ENCODE data around the gene USP48.
A peak's percentile ranks its signal among the peaks of the same experiment; 100 is the strongest.

The USP48 gene

GRCh38 chr1:21741206-21741605, 41.7 kb downstream of the USP48 start:
- Histone ChIP-seq H2BK15ac (ENCODE audit: low read depth, poor library complexity, severe bottlenecking) (no peak overlapping the region), H4K91ac (ENCODE audit: low read length) (no peak overlapping the region), H3K18ac (ENCODE audit: low read depth in 1 of 2, low read length in 2 of 2) (no peak overlapping the region), H3K27ac (ENCODE audit: low read length, poor library complexity, severe bottlenecking) (no peak overlapping the region), H3K4me3 (ENCODE audit: insufficient read depth in 1 of 2, low read depth in 1 of 2, low read length in 2 of 2) (no peak overlapping the region), H3K79me1 (replicated peaks; ENCODE audit: low read length, poor library complexity, severe bottlenecking) (peaks cover 29% of the 10 kb centered on the region), H2BK5ac (ENCODE audit: low read depth, low read length, poor library complexity, severe bottlenecking) (no peak overlapping the region), H3K4me1 (ENCODE audit: control insufficient read depth, insufficient read depth, low read depth, low read length) (peaks cover 3% of the 10 kb centered on the region), H3K9me3 (ENCODE audit: control insufficient read depth, low read length) (no peaks in the 10 kb centered on the region), H3K36me3 (ENCODE audit: control insufficient read depth in 1 of 2, insufficient read depth in 2 of 2, low read depth in 1 of 2, low read length in 2 of 2) (peaks cover 15 to 80% of the 10 kb centered on the region in 2 experiments), H3K4ac (ENCODE audit: low read depth in 1 of 2, low read length in 2 of 2) (no peak overlapping the region), H3K27me3 (ENCODE audit: control insufficient read depth in 1 of 2, insufficient read depth in 1 of 2, low read length in 2 of 2) (no peaks in the 10 kb centered on the region), H3K4me2 (ENCODE audit: low read length, poor library complexity, severe bottlenecking) (no peak overlapping the region), H3K23ac (ENCODE audit: low read length in 2 of 2) (no peak overlapping the region), H2BK120ac (ENCODE audit: low read depth, low read length) (no peak overlapping the region), H2AK5ac (ENCODE audit: low read length, severe bottlenecking) (no peak overlapping the region), H2BK12ac (ENCODE audit: low read length in 2 of 2) (no peak overlapping the region), H4K8ac (ENCODE audit: low read length) (no peak overlapping the region), H3K14ac (ENCODE audit: low read length in 2 of 2) (no peak overlapping the region), H3K9ac (ENCODE audit: low read length) (no peak overlapping the region), H2AFZ (ENCODE audit: low read depth, low read length) (no peak overlapping the region)
- 97% methylated on average over 2 of the region's 2 CpGs for WGBS
- DNase-seq = peak; percentile 14

DNA sequence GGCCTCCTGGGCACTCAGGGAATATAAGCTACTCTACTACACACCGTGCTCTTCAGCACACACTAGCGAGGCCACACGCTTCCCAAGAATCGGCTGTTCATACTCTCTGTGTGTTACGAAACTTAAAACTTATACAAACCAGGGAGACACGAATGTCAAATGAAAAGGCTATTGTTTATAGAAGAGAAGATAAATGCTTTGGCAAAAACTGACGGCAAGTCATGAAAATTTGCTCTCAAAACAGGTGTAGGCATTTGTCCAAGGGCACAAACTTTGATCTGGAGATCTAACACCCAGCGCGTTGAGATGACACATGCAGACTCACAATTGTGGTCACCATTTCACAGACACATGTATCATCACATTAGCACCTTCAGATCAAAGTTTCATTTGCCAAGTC, 46.1 kb downstream of the USP48 start:
- no peak overlapping the region for H2BK5ac ChIP-seq (ENCODE audit: low read depth, low read length, poor library complexity, severe bottlenecking)
- H2BK12ac ChIP-seq (ENCODE audit: low read length in 2 of 2) = no peak overlapping the region
- H3K36me3 ChIP-seq (ENCODE audit: control insufficient read depth in 1 of 2, insufficient read depth in 2 of 2, low read depth in 1 of 2, low read length in 2 of 2) = peaks cover 32 to 86% of the 10 kb centered on the region in 2 experiments
- peaks cover 2% of the 10 kb centered on the region for H3K4me1 ChIP-seq (ENCODE audit: control insufficient read depth, insufficient read depth, low read depth, low read length)
- no peak overlapping the region for H3K27ac ChIP-seq (ENCODE audit: low read length, poor library complexity, severe bottlenecking)
- no peak overlapping the region for H2AFZ ChIP-seq (ENCODE audit: low read depth, low read length)
- H2AK5ac ChIP-seq (ENCODE audit: low read length, severe bottlenecking) = no peak overlapping the region
- H3K4me3 ChIP-seq (ENCODE audit: insufficient read depth in 1 of 2, low read depth in 1 of 2, low read length in 2 of 2) = no peak overlapping the region
- H4K8ac ChIP-seq (ENCODE audit: low read length) = no peak overlapping the region
- DNase-seq = no peak
- H4K91ac ChIP-seq (ENCODE audit: low read length) = no peak overlapping the region
- H3K18ac ChIP-seq (ENCODE audit: low read depth in 1 of 2, low read length in 2 of 2) = no peak overlapping the region
- WGBS = 95% methylated on average over 9 of the region's 9 CpGs
- H3K4me2 ChIP-seq (ENCODE audit: low read length, poor library complexity, severe bottlenecking) = no peak overlapping the region
- peaks cover 29% of the 10 kb centered on the region for H3K79me1 ChIP-seq (replicated peaks; ENCODE audit: low read length, poor library complexity, severe bottlenecking)
- H3K9ac ChIP-seq (ENCODE audit: low read length) = no peak overlapping the region
- no peak overlapping the region for H3K23ac ChIP-seq (ENCODE audit: low read length in 2 of 2)
- no peak overlapping the region for H2BK120ac ChIP-seq (ENCODE audit: low read depth, low read length)
- no peak overlapping the region for H3K14ac ChIP-seq (ENCODE audit: low read length in 2 of 2)
- H2BK15ac ChIP-seq (ENCODE audit: low read depth, poor library complexity, severe bottlenecking) = no peak overlapping the region
- no peaks in the 10 kb centered on the region for H3K9me3 ChIP-seq (ENCODE audit: control insufficient read depth, low read length)
- H3K27me3 ChIP-seq (ENCODE audit: control insufficient read depth in 1 of 2, insufficient read depth in 1 of 2, low read length in 2 of 2) = no peaks in the 10 kb centered on the region
- no peak overlapping the region for H3K4ac ChIP-seq (ENCODE audit: low read depth in 1 of 2, low read length in 2 of 2)

DNA sequence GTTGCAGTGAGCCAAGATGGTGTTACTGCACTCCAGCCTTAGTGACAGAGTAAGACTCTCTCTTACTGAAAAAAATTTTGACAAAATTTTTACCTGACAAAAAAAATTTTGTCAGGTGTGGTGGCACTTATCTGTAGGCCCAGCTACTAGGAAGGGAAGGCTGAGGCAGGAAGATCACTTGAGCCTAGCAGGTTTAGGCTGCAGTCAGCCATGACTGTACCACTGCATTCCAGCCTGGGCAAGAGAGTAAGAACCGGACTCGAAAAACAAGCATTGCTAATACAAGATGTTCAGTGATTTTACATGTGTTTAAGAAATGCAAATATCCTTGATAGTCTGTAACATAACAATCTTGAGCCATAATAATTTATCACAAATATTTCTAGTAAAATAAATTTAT, 46.9 kb downstream of the USP48 start:
- Histone ChIP-seq H3K4me1 (ENCODE audit: control insufficient read depth, insufficient read depth, low read depth, low read length) (no peaks in the 10 kb centered on the region), H3K27me3 (ENCODE audit: control insufficient read depth in 1 of 2, insufficient read depth in 1 of 2, low read length in 2 of 2) (no peaks in the 10 kb centered on the region), H2BK12ac (ENCODE audit: low read length in 2 of 2) (no peak overlapping the region), H3K36me3 (ENCODE audit: control insufficient read depth in 1 of 2, insufficient read depth in 2 of 2, low read depth in 1 of 2, low read length in 2 of 2) (peaks cover 41 to 82% of the 10 kb centered on the region in 2 experiments), H3K9me3 (ENCODE audit: control insufficient read depth, low read length) (no peaks in the 10 kb centered on the region), H3K4me3 (ENCODE audit: insufficient read depth in 1 of 2, low read depth in 1 of 2, low read length in 2 of 2) (no peak overlapping the region), H3K23ac (ENCODE audit: low read length in 2 of 2) (no peak overlapping the region), H4K8ac (ENCODE audit: low read length) (no peak overlapping the region), H3K14ac (ENCODE audit: low read length in 2 of 2) (no peak overlapping the region), H2AFZ (ENCODE audit: low read depth, low read length) (no peak overlapping the region), H4K91ac (ENCODE audit: low read length) (no peak overlapping the region), H2AK5ac (ENCODE audit: low read length, severe bottlenecking) (no peak overlapping the region), H2BK120ac (ENCODE audit: low read depth, low read length) (no peak overlapping the region), H3K9ac (ENCODE audit: low read length) (no peak overlapping the region), H3K18ac (ENCODE audit: low read depth in 1 of 2, low read length in 2 of 2) (no peak overlapping the region), H2BK5ac (ENCODE audit: low read depth, low read length, poor library complexity, severe bottlenecking) (no peak overlapping the region), H3K4ac (ENCODE audit: low read depth in 1 of 2, low read length in 2 of 2) (no peak overlapping the region), H3K27ac (ENCODE audit: low read length, poor library complexity, severe bottlenecking) (no peak overlapping the region), H2BK15ac (ENCODE audit: low read depth, poor library complexity, severe bottlenecking) (no peak overlapping the region), H3K79me1 (replicated peaks; ENCODE audit: low read length, poor library complexity, severe bottlenecking) (peaks cover 33% of the 10 kb centered on the region), H3K4me2 (ENCODE audit: low read length, poor library complexity, severe bottlenecking) (no peak overlapping the region)
- no CpG with 5 or more reads among the region's 2 CpGs for WGBS
- no peak for DNase-seq

- no peak overlapping the region for H2BK5ac ChIP-seq (ENCODE audit: low read depth, low read length, poor library complexity, severe bottlenecking)
- H3K36me3 ChIP-seq (ENCODE audit: control insufficient read depth in 1 of 2, insufficient read depth in 2 of 2, low read depth in 1 of 2, low read length in 2 of 2) = peaks cover 36 to 73% of the 10 kb centered on the region in 2 experiments
- H3K79me1 ChIP-seq (replicated peaks; ENCODE audit: low read length, poor library complexity, severe bottlenecking) = peaks cover 29% of the 10 kb centered on the region
- H3K27me3 ChIP-seq (ENCODE audit: control insufficient read depth in 1 of 2, insufficient read depth in 1 of 2, low read length in 2 of 2) = no peaks in the 10 kb centered on the region
- no peak for DNase-seq
- no peak overlapping the region for H3K9ac ChIP-seq (ENCODE audit: low read length)
- H3K23ac ChIP-seq (ENCODE audit: low read length in 2 of 2) = no peak overlapping the region
- H3K4me2 ChIP-seq (ENCODE audit: low read length, poor library complexity, severe bottlenecking) = no peak overlapping the region
- H2AK5ac ChIP-seq (ENCODE audit: low read length, severe bottlenecking) = no peak overlapping the region
- no peak overlapping the region for H4K8ac ChIP-seq (ENCODE audit: low read length)
- H2BK15ac ChIP-seq (ENCODE audit: low read depth, poor library complexity, severe bottlenecking) = no peak overlapping the region
- no peak overlapping the region for H4K91ac ChIP-seq (ENCODE audit: low read length)
- no peaks in the 10 kb centered on the region for H3K9me3 ChIP-seq (ENCODE audit: control insufficient read depth, low read length)
- H2AFZ ChIP-seq (ENCODE audit: low read depth, low read length) = no peak overlapping the region
- H2BK12ac ChIP-seq (ENCODE audit: low read length in 2 of 2) = no peak overlapping the region
- no peak overlapping the region for H3K27ac ChIP-seq (ENCODE audit: low read length, poor library complexity, severe bottlenecking)
- no peak overlapping the region for H3K4me3 ChIP-seq (ENCODE audit: insufficient read depth in 1 of 2, low read depth in 1 of 2, low read length in 2 of 2)
- H3K14ac ChIP-seq (ENCODE audit: low read length in 2 of 2) = no peak overlapping the region
- no peak overlapping the region for H3K4ac ChIP-seq (ENCODE audit: low read depth in 1 of 2, low read length in 2 of 2)
- H3K4me1 ChIP-seq (ENCODE audit: control insufficient read depth, insufficient read depth, low read depth, low read length) = no peaks in the 10 kb centered on the region
- no peak overlapping the region for H2BK120ac ChIP-seq (ENCODE audit: low read depth, low read length)
- no peak overlapping the region for H3K18ac ChIP-seq (ENCODE audit: low read depth in 1 of 2, low read length in 2 of 2)
Measured at GRCh38 chr1:21734526-21734925, 48.4 kb downstream of the USP48 start.
